Uterus (tissue), 2 donors: Measurements from ENCODE around the gene TFCP2L1.

ENCODE experiments used
- POLR2A ChIP-seq, 2 donors: fragments of 450-650 bp; IDR thresholded peaks; one replicate each; pipeline ENCODE4 v1.6.1; 2016; ENCODE audit warnings: antibody characterized with exemption in 2 of 2, mild to moderate bottlenecking in 1 of 2, moderate library complexity in 1 of 2
- TF ChIP-seq, protein P1 (sequence below), 4 experiments: fragments of 200-600 bp in 2 of 4; fragments of 450-650 bp in 2 of 4; sonication (generic) in 2 of 4; IDR thresholded peaks; one replicate each; pipeline ENCODE4 v1.5.1; 2016 to 2019; ENCODE audit warnings: antibody characterized with exemption in 4 of 4, mild to moderate bottlenecking in 2 of 4, moderate library complexity in 1 of 4

DNA sequence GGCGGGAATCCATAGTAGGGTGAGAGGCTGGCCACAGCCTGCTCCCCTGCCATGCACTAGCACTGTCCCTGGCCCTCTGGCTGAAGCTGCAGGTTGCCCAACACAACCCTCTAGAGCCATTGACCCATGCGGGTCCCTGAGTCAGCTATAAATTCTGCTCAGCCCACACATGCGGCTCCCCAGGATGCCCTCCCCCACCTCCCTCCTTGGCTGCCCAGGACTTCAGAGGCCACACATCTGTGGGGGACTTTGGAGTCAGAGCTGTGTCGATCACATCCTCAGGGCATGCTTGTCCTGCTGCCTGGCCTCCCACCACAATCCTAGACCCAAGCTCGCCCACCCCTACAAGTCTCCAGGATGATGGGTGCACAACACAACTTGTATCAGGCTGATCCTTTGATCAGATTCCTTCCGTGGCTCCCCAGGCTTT is 97.0 kb downstream of the TFCP2L1 start:
- TF ChIP-seq, protein P1, sequence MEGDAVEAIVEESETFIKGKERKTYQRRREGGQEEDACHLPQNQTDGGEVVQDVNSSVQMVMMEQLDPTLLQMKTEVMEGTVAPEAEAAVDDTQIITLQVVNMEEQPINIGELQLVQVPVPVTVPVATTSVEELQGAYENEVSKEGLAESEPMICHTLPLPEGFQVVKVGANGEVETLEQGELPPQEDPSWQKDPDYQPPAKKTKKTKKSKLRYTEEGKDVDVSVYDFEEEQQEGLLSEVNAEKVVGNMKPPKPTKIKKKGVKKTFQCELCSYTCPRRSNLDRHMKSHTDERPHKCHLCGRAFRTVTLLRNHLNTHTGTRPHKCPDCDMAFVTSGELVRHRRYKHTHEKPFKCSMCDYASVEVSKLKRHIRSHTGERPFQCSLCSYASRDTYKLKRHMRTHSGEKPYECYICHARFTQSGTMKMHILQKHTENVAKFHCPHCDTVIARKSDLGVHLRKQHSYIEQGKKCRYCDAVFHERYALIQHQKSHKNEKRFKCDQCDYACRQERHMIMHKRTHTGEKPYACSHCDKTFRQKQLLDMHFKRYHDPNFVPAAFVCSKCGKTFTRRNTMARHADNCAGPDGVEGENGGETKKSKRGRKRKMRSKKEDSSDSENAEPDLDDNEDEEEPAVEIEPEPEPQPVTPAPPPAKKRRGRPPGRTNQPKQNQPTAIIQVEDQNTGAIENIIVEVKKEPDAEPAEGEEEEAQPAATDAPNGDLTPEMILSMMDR (IDR thresholded peaks at IDR 0.05) = no peak
- TF ChIP-seq POLR2A (IDR thresholded peaks at IDR 0.05) = no peak
